Hepatocyte (in vitro differentiated cells): ENCODE measurements around the gene EXD3.

Experiments used
- EZH2 ChIP-seq: fragments of 200-600 bp; sonication (generic); IDR thresholded peaks from 2 replicates; pipeline ENCODE4 v1.6.1; 2016; ENCODE audit warnings: antibody characterized with exemption, mild to moderate bottlenecking, borderline replicate concordance
- EZH2phosphoT487 ChIP-seq: fragments of 200-600 bp; sonication (generic); IDR thresholded peaks from one replicate; pipeline ENCODE4 v1.6.1; 2018; ENCODE audit warnings: antibody characterized with exemption, mild to moderate bottlenecking, low read depth, moderate library complexity; ENCODE audit not compliant: unreplicated experiment, severe bottlenecking
- TF ChIP-seq, protein P1 (sequence below): fragments of 200-600 bp; sonication (generic); IDR thresholded peaks from 2 replicates; pipeline ENCODE4 v1.5.1; 2016; ENCODE audit warnings: antibody characterized with exemption, mild to moderate bottlenecking; ENCODE audit not compliant: poor library complexity

GRCh38 chr9:137355761-137356365 lies 67.1 kb downstream of the EXD3 start:
- TF ChIP-seq EZH2 (no peak), EZH2phosphoT487 (no peak)
- TF ChIP-seq, protein P1, sequence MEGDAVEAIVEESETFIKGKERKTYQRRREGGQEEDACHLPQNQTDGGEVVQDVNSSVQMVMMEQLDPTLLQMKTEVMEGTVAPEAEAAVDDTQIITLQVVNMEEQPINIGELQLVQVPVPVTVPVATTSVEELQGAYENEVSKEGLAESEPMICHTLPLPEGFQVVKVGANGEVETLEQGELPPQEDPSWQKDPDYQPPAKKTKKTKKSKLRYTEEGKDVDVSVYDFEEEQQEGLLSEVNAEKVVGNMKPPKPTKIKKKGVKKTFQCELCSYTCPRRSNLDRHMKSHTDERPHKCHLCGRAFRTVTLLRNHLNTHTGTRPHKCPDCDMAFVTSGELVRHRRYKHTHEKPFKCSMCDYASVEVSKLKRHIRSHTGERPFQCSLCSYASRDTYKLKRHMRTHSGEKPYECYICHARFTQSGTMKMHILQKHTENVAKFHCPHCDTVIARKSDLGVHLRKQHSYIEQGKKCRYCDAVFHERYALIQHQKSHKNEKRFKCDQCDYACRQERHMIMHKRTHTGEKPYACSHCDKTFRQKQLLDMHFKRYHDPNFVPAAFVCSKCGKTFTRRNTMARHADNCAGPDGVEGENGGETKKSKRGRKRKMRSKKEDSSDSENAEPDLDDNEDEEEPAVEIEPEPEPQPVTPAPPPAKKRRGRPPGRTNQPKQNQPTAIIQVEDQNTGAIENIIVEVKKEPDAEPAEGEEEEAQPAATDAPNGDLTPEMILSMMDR, result no peak
